AG04450 (cell line): ENCODE measurements around the gene MRPS21. TPM values are rescaled to one million over a fixed set of nuclear protein-coding genes. Genes with fewer than 3 reads are reported as not detected.

ENCODE experiments used
- CTCF ChIA-PET: fragments of 300-600, 350-600 bp; formaldehyde crosslinking; extraction: SDS; loops from one replicate; lab custom pipeline; 2022; ENCODE audit warnings: antibody characterized with exemption, inconsistent platforms; lab: Charles Lee
- POLR2A ChIA-PET: fragments of 350-600 bp; formaldehyde crosslinking; extraction: SDS; loops from one replicate; lab custom pipeline; 2021; ENCODE audit warnings: antibody characterized with exemption, inconsistent platforms; lab: Yijun Ruan, JAX
- DNase-seq: peaks from one replicate; pipeline ENCODE4 v3.0.0-alpha.2; 2011; ENCODE audit warnings: low read depth, low spot score
- H3K27ac ChIP-seq: one replicate; pipeline ENCODE4 v1.5.1; 2012; ENCODE audit warnings: low read depth, low read length, control low read depth
- H3K27me3 ChIP-seq: one replicate; pipeline ENCODE4 v1.6.0; 2012; ENCODE audit warnings: low read length; ENCODE audit not compliant: control insufficient read depth, insufficient read depth
- H3K4me3 ChIP-seq: 2 replicates; pipeline ENCODE4 v1.5.1; 2011; ENCODE audit warnings: mild to moderate bottlenecking, low read depth, low read length, control low read depth
- H3K9me3 ChIP-seq: 2 replicates; pipeline ENCODE4 v1.5.1; 2012; ENCODE audit warnings: low read length; ENCODE audit not compliant: control insufficient read depth, insufficient read depth
- polyA plus RNA-seq: library from polyadenylated mRNA; depleted of rRNA; stranded (reverse); fragments of >200 nt; gene quantifications from 2 replicates; pipeline ENCODE4 v1.2.3, GENCODE V29; 2011
- TF ChIP-seq, protein P1 (sequence below): IDR thresholded peaks from 2 replicates; pipeline ENCODE4 v1.5.1; 2011; ENCODE audit warnings: low read depth, low read length, control low read depth, inconsistent platforms

Gene MRPS21
- polyA plus RNA-seq, 1 experiment: 71.0 TPM

DNA sequence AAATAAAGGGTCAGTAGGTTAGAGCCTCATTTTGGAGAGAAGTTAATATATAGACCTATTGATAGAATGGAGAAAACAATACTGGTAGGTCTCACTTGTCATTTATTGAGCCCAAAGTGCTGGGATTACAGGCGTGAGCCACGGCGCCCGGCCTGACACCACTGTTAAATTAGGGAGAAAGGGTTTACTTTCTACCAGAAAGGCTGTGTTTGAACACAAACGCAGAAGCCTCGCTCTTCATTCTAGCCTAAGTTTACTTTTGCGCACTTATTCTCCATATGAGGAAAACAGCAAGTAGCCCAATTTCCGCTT, 27.0 kb downstream of the MRPS21 start:
- H3K27me3 ChIP-seq: no peaks in the 10 kb centered on the region
- H3K4me3 ChIP-seq: peak overlapping the region; percentile 31
- H3K9me3 ChIP-seq: peaks cover 4% of the 10 kb centered on the region; the same call in 1 of the 2 replicates
- DNase-seq: no peak
- H3K27ac ChIP-seq: no peak overlapping the region
- POLR2A ChIA-PET: interaction anchor here (0.7 to 1.4 kb wide), 3 partner anchors 30 to 48 kb away, joined by 3 to 5 read pairs (median 3); partner anchors contain the start of genes C1orf54 and RPRD2
- TF ChIP-seq, protein P1, sequence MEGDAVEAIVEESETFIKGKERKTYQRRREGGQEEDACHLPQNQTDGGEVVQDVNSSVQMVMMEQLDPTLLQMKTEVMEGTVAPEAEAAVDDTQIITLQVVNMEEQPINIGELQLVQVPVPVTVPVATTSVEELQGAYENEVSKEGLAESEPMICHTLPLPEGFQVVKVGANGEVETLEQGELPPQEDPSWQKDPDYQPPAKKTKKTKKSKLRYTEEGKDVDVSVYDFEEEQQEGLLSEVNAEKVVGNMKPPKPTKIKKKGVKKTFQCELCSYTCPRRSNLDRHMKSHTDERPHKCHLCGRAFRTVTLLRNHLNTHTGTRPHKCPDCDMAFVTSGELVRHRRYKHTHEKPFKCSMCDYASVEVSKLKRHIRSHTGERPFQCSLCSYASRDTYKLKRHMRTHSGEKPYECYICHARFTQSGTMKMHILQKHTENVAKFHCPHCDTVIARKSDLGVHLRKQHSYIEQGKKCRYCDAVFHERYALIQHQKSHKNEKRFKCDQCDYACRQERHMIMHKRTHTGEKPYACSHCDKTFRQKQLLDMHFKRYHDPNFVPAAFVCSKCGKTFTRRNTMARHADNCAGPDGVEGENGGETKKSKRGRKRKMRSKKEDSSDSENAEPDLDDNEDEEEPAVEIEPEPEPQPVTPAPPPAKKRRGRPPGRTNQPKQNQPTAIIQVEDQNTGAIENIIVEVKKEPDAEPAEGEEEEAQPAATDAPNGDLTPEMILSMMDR: no peak
- CTCF ChIA-PET: interaction anchor here (3.0 kb wide), 1 partner anchor 65 kb away, joined by 10 read pairs; no protein-coding TSS in a partner anchor

- ChIA-PET CTCF (interaction anchor here (3.0 kb wide), 1 partner anchor 66 kb away, joined by 10 read pairs; no protein-coding TSS in a partner anchor), POLR2A (interaction anchor here (1.0 to 1.4 kb wide), 2 partner anchors 42 to 49 kb away, joined by 3 read pairs; partner anchors contain the start of genes C1orf54 and RPRD2)
- no peak for DNase-seq
- peak overlapping the region; percentile 92 for H3K4me3 ChIP-seq
- peak overlapping the region; percentile 61 for H3K27ac ChIP-seq
- peaks cover 4% of the 10 kb centered on the region; the same call in 1 of the 2 replicates for H3K9me3 ChIP-seq
- TF ChIP-seq, protein P1: no peak
- H3K27me3 ChIP-seq: no peaks in the 10 kb centered on the region
Observed at GRCh38 chr1:150321826-150322166, 28.1 kb downstream of the MRPS21 start.

GRCh38 chr1:150322310-150322709, 28.6 kb downstream of the MRPS21 start:
- ChIA-PET POLR2A (no interaction called here), CTCF (interaction anchor here (3.0 kb wide), 1 partner anchor 66 kb away, joined by 10 read pairs; no protein-coding TSS in a partner anchor)
- TF ChIP-seq, protein P1: no peak
- peak overlapping the region; percentile 92 for H3K4me3 ChIP-seq
- DNase-seq: no peak
- no peaks in the 10 kb centered on the region for H3K27me3 ChIP-seq
- H3K9me3 ChIP-seq: peaks cover 4% of the 10 kb centered on the region; the same call in 1 of the 2 replicates
- no peak overlapping the region for H3K27ac ChIP-seq

- H3K27ac ChIP-seq: no peak overlapping the region
- no peaks in the 10 kb centered on the region for H3K27me3 ChIP-seq
- H3K9me3 ChIP-seq: no peaks in the 10 kb centered on the region
- no peak for DNase-seq
- ChIA-PET POLR2A (no interaction called here), CTCF (no interaction called here)
- no peak overlapping the region for H3K4me3 ChIP-seq
- TF ChIP-seq, protein P1: no peak
Observed at GRCh38 chr1:150332651-150333290, 39.1 kb downstream of the MRPS21 start.

- no peaks in the 10 kb centered on the region for H3K9me3 ChIP-seq
- no peak overlapping the region for H3K27ac ChIP-seq
- no peak overlapping the region for H3K4me3 ChIP-seq
- POLR2A ChIA-PET: interaction anchor here (0.6 kb wide), 1 partner anchor 55 kb away, joined by 3 read pairs; no protein-coding TSS in a partner anchor
- no peak for DNase-seq
- CTCF ChIA-PET: no interaction called here
- no peaks in the 10 kb centered on the region for H3K27me3 ChIP-seq
- TF ChIP-seq, protein P1: no peak
Observed at GRCh38 chr1:150346316-150346715, 52.7 kb downstream of the MRPS21 start.
